Endothelial cell of umbilical vein (primary cell): ENCODE measurements around the gene ADIPOR2. TPM values are rescaled to one million over a fixed set of nuclear protein-coding genes. Genes with fewer than 3 reads are reported as not detected.

Source experiments
- BruUV-seq: library from RNA; stranded (reverse); fragments of 400-500 nt; replicated peaks from 2 replicates; lab custom pipeline; 2021; lab: Mats Ljungman, UMichigan
- CTCF ChIA-PET: fragments of 300-600, 350-600 bp; sonication (Branson Sonifier 250); formaldehyde crosslinking; loops from one replicate; lab custom pipeline; 2021; ENCODE audit warnings: antibody characterized with exemption, inconsistent platforms; lab: Charles Lee
- POLR2A ChIA-PET: fragments of 300-600, 350-600 bp; sonication (Branson Sonifier 250); formaldehyde crosslinking; loops from one replicate; lab custom pipeline; 2021; ENCODE audit warnings: antibody characterized with exemption, inconsistent platforms; lab: Charles Lee
- DNase-seq: peaks from one replicate; pipeline ENCODE4 v3.0.0-alpha.2; 2011; ENCODE audit warnings: low read depth, low spot score
- FAIRE-seq: peaks from 2 replicates; lab custom pipeline; 2011; peaks lifted over from hg19 to GRCh38; lab: Jason Lieb, UNC
- H2AFZ ChIP-seq: 2 replicates; pipeline ENCODE4 v1.6.0; 2012; ENCODE audit warnings: low read depth, low read length, control low read depth, inconsistent platforms
- H3K27ac ChIP-seq: 2 replicates; pipeline ENCODE4 v1.5.1; 2011; ENCODE audit warnings: low read depth, mild to moderate bottlenecking, control low read depth, low read length, moderate library complexity; ENCODE audit not compliant: insufficient read depth
- H3K27me3 ChIP-seq, 2 experiments: 2 replicates each; pipeline versions ENCODE4 v1.6.0 to v1.6.1; 2011; ENCODE audit warnings: low read length in 2 of 2, mixed read lengths in 1 of 2; ENCODE audit not compliant: control insufficient read depth in 2 of 2, insufficient read depth in 2 of 2
- H3K36me3 ChIP-seq, 2 experiments: 2 replicates in 1 of 2; 3 replicates in 1 of 2; pipeline ENCODE4 v1.5.1; 2011; ENCODE audit warnings: low read length in 2 of 2, mild to moderate bottlenecking in 1 of 2, moderate library complexity in 1 of 2; ENCODE audit not compliant: control insufficient read depth in 2 of 2, insufficient read depth in 2 of 2; ENCODE audit errors: extremely low read depth in 1 of 2
- H3K4me1 ChIP-seq: 3 replicates; pipeline ENCODE4 v1.5.1; 2011; ENCODE audit warnings: mild to moderate bottlenecking, low read length; ENCODE audit not compliant: control insufficient read depth, insufficient read depth; ENCODE audit errors: extremely low read depth
- H3K4me2 ChIP-seq: 2 replicates; pipeline ENCODE4 v1.6.1; 2011; ENCODE audit warnings: low read length, control low read depth, mixed read lengths; ENCODE audit not compliant: insufficient read depth
- H3K4me3 ChIP-seq, 3 experiments: fragments of 200-600 bp in 1 of 3; sonication (generic), shearing (Covaris generic) in 1 of 3; replicated peaks in 1 of 3; 2 replicates each; pipeline ENCODE4 v1.5.1; 2011 to 2016; ENCODE audit warnings: control low read depth in 3 of 3, low read length in 3 of 3, mild to moderate bottlenecking in 2 of 3, inconsistent platforms in 1 of 3, low read depth in 1 of 3, moderate library complexity in 1 of 3; ENCODE audit not compliant: insufficient read depth in 1 of 3
- H3K79me2 ChIP-seq: 2 replicates; pipeline ENCODE4 v1.6.0; 2012; ENCODE audit warnings: low read length, inconsistent platforms; ENCODE audit not compliant: control insufficient read depth, insufficient read depth
- H3K9ac ChIP-seq: replicated peaks from 2 replicates; pipeline ENCODE3; 2011; ENCODE audit warnings: low read length, control low read depth; ENCODE audit not compliant: insufficient read depth; ENCODE audit errors: extremely low read depth
- H3K9me1 ChIP-seq: replicated peaks from 3 replicates; pipeline ENCODE4 v1.6.0; 2011; ENCODE audit warnings: mild to moderate bottlenecking, low read length; ENCODE audit not compliant: control insufficient read depth, insufficient read depth; ENCODE audit errors: extremely low read depth
- H3K9me3 ChIP-seq: replicated peaks from 2 replicates; pipeline ENCODE4 v1.5.1; 2012; ENCODE audit warnings: low read length, inconsistent platforms; ENCODE audit not compliant: control insufficient read depth, insufficient read depth
- H4K20me1 ChIP-seq: replicated peaks from 2 replicates; pipeline ENCODE3; 2011; ENCODE audit warnings: mild to moderate bottlenecking, low read length; ENCODE audit not compliant: control insufficient read depth, insufficient read depth; ENCODE audit errors: extremely low read depth
- EZH2 ChIP-seq: IDR thresholded peaks from 2 replicates; pipeline ENCODE4 v1.6.1; 2012; ENCODE audit warnings: borderline replicate concordance, low read depth, mild to moderate bottlenecking, moderate library complexity, low read length, inconsistent platforms; ENCODE audit not compliant: severe bottlenecking
- FOS ChIP-seq: IDR thresholded peaks from 2 replicates; pipeline ENCODE4 v1.6.1; 2011; ENCODE audit warnings: mild to moderate bottlenecking, low read length, moderate library complexity, borderline replicate concordance; ENCODE audit not compliant: insufficient read depth
- GATA2 ChIP-seq: IDR thresholded peaks from 2 replicates; pipeline ENCODE4 v1.7.0; 2011; ENCODE audit warnings: low read depth, mild to moderate bottlenecking, moderate library complexity, mixed read lengths, low read length; ENCODE audit not compliant: insufficient read length, insufficient read depth
- JUN ChIP-seq: IDR thresholded peaks from 2 replicates; pipeline ENCODE4 v1.6.1; 2011; ENCODE audit warnings: borderline replicate concordance, low read depth; ENCODE audit not compliant: insufficient read length, insufficient read depth
- MAX ChIP-seq: IDR thresholded peaks from 2 replicates; pipeline ENCODE4 v1.6.1; 2011; ENCODE audit not compliant: insufficient read depth, insufficient read length
- MYC ChIP-seq: IDR thresholded peaks from one replicate; pipeline ENCODE4 v1.6.1; 2011; ENCODE audit warnings: mild to moderate bottlenecking, low read depth, low read length
- POLR2A ChIP-seq: IDR thresholded peaks from 2 replicates; pipeline ENCODE4 v1.6.1; 2012; ENCODE audit warnings: low read depth, mild to moderate bottlenecking, control low read depth, low read length
- POLR2AphosphoS5 ChIP-seq: IDR thresholded peaks from 2 replicates; pipeline ENCODE4 v1.6.1; 2012; ENCODE audit warnings: low read depth, mild to moderate bottlenecking, control low read depth, low read length, moderate library complexity; ENCODE audit not compliant: insufficient read depth
- dilution Hi-C: fragments of 300-500 bp; cut with MboI; formaldehyde crosslinking; loops from one replicate; pipeline ENCODE4 v1.15.0; 2019; ENCODE audit warnings: low sequenced_read_pairs; ENCODE audit not compliant: extremely low pct_ligation_motif_present
- intact Hi-C: fragments of 100-400 bp; cut with micrococcal nuclease; formaldehyde crosslinking; loops from one replicate; pipeline ENCODE4 v1.10.0; 2022
- polyA plus RNA-seq, 4 experiments: library from polyadenylated mRNA; depleted of rRNA in 3 of 4; stranded (reverse) in 3 of 4; unstranded in 1 of 4; fragments of >200 nt; gene quantifications; 2 replicates each; pipeline versions ENCODE4 v1.2.1 to v1.2.3, GENCODE V29; 2011 to 2012; ENCODE audit warnings: missing spikeins in 1 of 4
- total RNA-seq: library from RNA; stranded (reverse); gene quantifications from 2 replicates; pipeline ENCODE4 v1.2.3, GENCODE V29; 2021
- TF ChIP-seq, protein P1 (sequence below), 2 donors: IDR thresholded peaks; 1 replicate in 1 of 2; 2 replicates in 1 of 2; pipeline ENCODE4 v1.5.1; 2011; ENCODE audit warnings: low read length in 2 of 2, mild to moderate bottlenecking in 2 of 2, moderate library complexity in 2 of 2, control low read depth in 1 of 2, inconsistent platforms in 1 of 2, low read depth in 1 of 2; ENCODE audit not compliant: insufficient read depth in 1 of 2; ENCODE audit errors: extremely low read depth in 1 of 2

The ADIPOR2 gene
- total and polyA plus RNA-seq, 2 donors (not counting 3 experiments of a cell fraction or from before 2014, with no cell fraction given) = 22.5 to 57.3 TPM

DNA sequence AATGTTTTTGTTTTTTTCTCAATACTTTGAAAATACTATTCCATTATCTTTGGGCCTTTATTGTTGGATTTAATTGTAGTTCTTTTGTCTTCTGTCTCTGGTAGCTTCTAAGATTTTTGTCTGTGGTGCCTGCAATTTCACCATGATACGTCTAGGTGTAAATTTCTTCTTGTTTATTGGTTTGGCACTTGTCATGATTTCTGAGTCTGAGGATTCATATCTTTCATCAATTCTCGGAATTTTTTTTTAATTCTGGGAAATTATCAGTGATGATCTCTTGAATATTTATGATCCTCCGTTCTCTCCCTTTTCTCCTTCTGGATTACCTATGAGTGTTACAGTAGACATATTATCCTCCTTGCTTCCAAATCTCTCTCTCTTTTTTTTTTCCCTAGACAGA is 14.8 kb upstream of the ADIPOR2 start:
- no TSS peak for BruUV-seq
- peaks cover 5% of the 10 kb centered on the region for H3K4me1 ChIP-seq
- dilution Hi-C loops (no loop called here), intact Hi-C loops (no loop called here)
- H3K9me1 ChIP-seq = no peaks in the 10 kb centered on the region
- no peak overlapping the region for H3K4me3 ChIP-seq
- no peak overlapping the region for H2AFZ ChIP-seq
- peaks cover 0 to 2% of the 10 kb centered on the region in 2 experiments for H3K27me3 ChIP-seq
- no peak overlapping the region for H3K4me2 ChIP-seq
- H3K9me3 ChIP-seq = no peaks in the 10 kb centered on the region
- no peaks in the 10 kb centered on the region for H3K36me3 ChIP-seq
- no peak for DNase-seq
- TF ChIP-seq, protein P1, sequence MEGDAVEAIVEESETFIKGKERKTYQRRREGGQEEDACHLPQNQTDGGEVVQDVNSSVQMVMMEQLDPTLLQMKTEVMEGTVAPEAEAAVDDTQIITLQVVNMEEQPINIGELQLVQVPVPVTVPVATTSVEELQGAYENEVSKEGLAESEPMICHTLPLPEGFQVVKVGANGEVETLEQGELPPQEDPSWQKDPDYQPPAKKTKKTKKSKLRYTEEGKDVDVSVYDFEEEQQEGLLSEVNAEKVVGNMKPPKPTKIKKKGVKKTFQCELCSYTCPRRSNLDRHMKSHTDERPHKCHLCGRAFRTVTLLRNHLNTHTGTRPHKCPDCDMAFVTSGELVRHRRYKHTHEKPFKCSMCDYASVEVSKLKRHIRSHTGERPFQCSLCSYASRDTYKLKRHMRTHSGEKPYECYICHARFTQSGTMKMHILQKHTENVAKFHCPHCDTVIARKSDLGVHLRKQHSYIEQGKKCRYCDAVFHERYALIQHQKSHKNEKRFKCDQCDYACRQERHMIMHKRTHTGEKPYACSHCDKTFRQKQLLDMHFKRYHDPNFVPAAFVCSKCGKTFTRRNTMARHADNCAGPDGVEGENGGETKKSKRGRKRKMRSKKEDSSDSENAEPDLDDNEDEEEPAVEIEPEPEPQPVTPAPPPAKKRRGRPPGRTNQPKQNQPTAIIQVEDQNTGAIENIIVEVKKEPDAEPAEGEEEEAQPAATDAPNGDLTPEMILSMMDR (IDR thresholded peaks at IDR 0.05; ENCODE audit: extremely low read depth in 1 of 2, insufficient read depth in 1 of 2, low read depth in 1 of 2, low read length in 2 of 2) = no peak
- TF ChIP-seq JUN (no peak), FOS (no peak), GATA2 (no peak), POLR2AphosphoS5 (no peak), EZH2 (no peak), MYC (no peak), POLR2A (no peak), MAX (no peak)
- H4K20me1 ChIP-seq = no peaks in the 10 kb centered on the region
- no peak overlapping the region for H3K27ac ChIP-seq
- no peaks in the 10 kb centered on the region for H3K79me2 ChIP-seq
- ChIA-PET POLR2A (no interaction called here), CTCF (interaction anchor here (4.2 kb wide), 1 partner anchor 115 kb away, joined by 15 read pairs; no protein-coding TSS in a partner anchor)
- no peak for FAIRE-seq
- no peak overlapping the region for H3K9ac ChIP-seq
